Stomach smooth muscle (tissue), 2 donors: ENCODE measurements around the gene RSAD2.

ENCODE experiments used
- H3K27ac ChIP-seq: one replicate; pipeline ENCODE4 v1.7.0; 2013; ENCODE audit warnings: mild to moderate bottlenecking, low read length, inconsistent platforms
- H3K27me3 ChIP-seq, 2 donors: one replicate each; pipeline ENCODE4 v1.7.0; 2013; ENCODE audit warnings: low read length in 2 of 2; ENCODE audit not compliant: insufficient read depth in 2 of 2, control insufficient read depth in 1 of 2
- H3K36me3 ChIP-seq, 2 donors: one replicate each; pipeline ENCODE4 v1.7.0; 2013; ENCODE audit warnings: low read length in 2 of 2; ENCODE audit not compliant: control insufficient read depth in 2 of 2, insufficient read depth in 2 of 2
- H3K4me1 ChIP-seq: one replicate; pipeline ENCODE4 v1.7.0; 2013; ENCODE audit warnings: low read length; ENCODE audit not compliant: control insufficient read depth, insufficient read depth
- H3K4me3 ChIP-seq, 2 donors: one replicate each; pipeline ENCODE4 v1.7.0; 2013; ENCODE audit warnings: low read length in 2 of 2
- H3K9ac ChIP-seq, 2 donors: one replicate each; pipeline ENCODE4 v1.7.0; 2013; ENCODE audit warnings: low read length in 2 of 2, mild to moderate bottlenecking in 1 of 2
- H3K9me3 ChIP-seq, 2 donors: one replicate each; pipeline ENCODE4 v1.7.0; 2013; ENCODE audit warnings: low read length in 2 of 2; ENCODE audit not compliant: control insufficient read depth in 2 of 2
- donor health status: healthy.
- donor health status: Pancreatic carcinoma.

Gene RSAD2

GRCh38 chr2:6880200-6880733 lies 2.7 kb downstream of the RSAD2 start:
- Histone ChIP-seq H3K9ac (no peak overlapping the region), H3K9me3 (no peaks in the 10 kb centered on the region), H3K27me3 (no peaks in the 10 kb centered on the region), H3K36me3 (no peaks in the 10 kb centered on the region), H3K27ac (no peak overlapping the region), H3K4me1 (no peaks in the 10 kb centered on the region), H3K4me3 (no peak overlapping the region)

- no peak overlapping the region for H3K4me3 ChIP-seq
- H3K27me3 ChIP-seq = no peaks in the 10 kb centered on the region
- no peak overlapping the region for H3K27ac ChIP-seq
- H3K4me1 ChIP-seq = no peaks in the 10 kb centered on the region
- no peak overlapping the region for H3K9ac ChIP-seq
- no peaks in the 10 kb centered on the region for H3K9me3 ChIP-seq
- no peaks in the 10 kb centered on the region for H3K36me3 ChIP-seq
These were observed 3.5 kb downstream of the RSAD2 start for GRCh38 chr2:6881046-6881445.

GRCh38 chr2:6881516-6881915 lies 3.9 kb downstream of the RSAD2 start:
- Histone ChIP-seq H3K9me3 (no peaks in the 10 kb centered on the region), H3K36me3 (no peaks in the 10 kb centered on the region), H3K4me1 (no peaks in the 10 kb centered on the region), H3K4me3 (no peak overlapping the region), H3K27ac (no peak overlapping the region), H3K9ac (no peak overlapping the region), H3K27me3 (no peaks in the 10 kb centered on the region)

- Histone ChIP-seq H3K27ac (no peak overlapping the region), H3K27me3 (no peaks in the 10 kb centered on the region), H3K36me3 (no peaks in the 10 kb centered on the region), H3K9me3 (no peaks in the 10 kb centered on the region), H3K9ac (no peak overlapping the region), H3K4me3 (no peak overlapping the region), H3K4me1 (no peaks in the 10 kb centered on the region)
These were observed 6.0 kb downstream of the RSAD2 start for GRCh38 chr2:6883448-6884122.

- Histone ChIP-seq H3K4me1 (no peaks in the 10 kb centered on the region), H3K36me3 (no peaks in the 10 kb centered on the region), H3K4me3 (no peak overlapping the region), H3K9me3 (no peaks in the 10 kb centered on the region), H3K27me3 (no peaks in the 10 kb centered on the region), H3K27ac (no peak overlapping the region), H3K9ac (no peak overlapping the region)
These were observed 8.0 kb downstream of the RSAD2 start for GRCh38 chr2:6885551-6885950.

- H3K27ac ChIP-seq = no peak overlapping the region
- H3K36me3 ChIP-seq = no peaks in the 10 kb centered on the region
- H3K4me3 ChIP-seq = no peak overlapping the region
- H3K4me1 ChIP-seq = no peaks in the 10 kb centered on the region
- H3K27me3 ChIP-seq = no peaks in the 10 kb centered on the region
- H3K9ac ChIP-seq = no peak overlapping the region
- H3K9me3 ChIP-seq = no peaks in the 10 kb centered on the region
These were observed 8.4 kb downstream of the RSAD2 start for GRCh38 chr2:6885968-6886367.

- H3K4me3 ChIP-seq = no peak overlapping the region
- no peak overlapping the region for H3K27ac ChIP-seq
- no peaks in the 10 kb centered on the region for H3K9me3 ChIP-seq
- H3K9ac ChIP-seq = no peak overlapping the region
- no peaks in the 10 kb centered on the region for H3K27me3 ChIP-seq
- no peaks in the 10 kb centered on the region for H3K4me1 ChIP-seq
- H3K36me3 ChIP-seq = no peaks in the 10 kb centered on the region
These were observed 10.2 kb downstream of the RSAD2 start for GRCh38 chr2:6887751-6888192.

GRCh38 chr2:6888724-6889123 lies 11.1 kb downstream of the RSAD2 start:
- Histone ChIP-seq H3K4me3 (no peak overlapping the region), H3K27ac (no peak overlapping the region), H3K9ac (no peak overlapping the region), H3K9me3 (no peaks in the 10 kb centered on the region), H3K36me3 (no peaks in the 10 kb centered on the region), H3K27me3 (no peaks in the 10 kb centered on the region), H3K4me1 (no peaks in the 10 kb centered on the region)

- Histone ChIP-seq H3K9me3 (no peaks in the 10 kb centered on the region), H3K9ac (no peak overlapping the region), H3K27me3 (no peaks in the 10 kb centered on the region), H3K4me3 (no peak overlapping the region), H3K4me1 (no peaks in the 10 kb centered on the region), H3K27ac (no peak overlapping the region), H3K36me3 (peaks cover 0 to 2% of the 10 kb centered on the region in 2 donors)
These were observed 16.4 kb downstream of the RSAD2 start for GRCh38 chr2:6893876-6894482.

GRCh38 chr2:6896930-6897759 lies 19.6 kb downstream of the RSAD2 start:
- H3K36me3 ChIP-seq = peaks cover 0 to 2% of the 10 kb centered on the region in 2 donors
- H3K27ac ChIP-seq = no peak overlapping the region
- no peaks in the 10 kb centered on the region for H3K4me1 ChIP-seq
- no peak overlapping the region for H3K4me3 ChIP-seq
- no peaks in the 10 kb centered on the region for H3K27me3 ChIP-seq
- no peaks in the 10 kb centered on the region for H3K9me3 ChIP-seq
- no peak overlapping the region for H3K9ac ChIP-seq
